ENCODE data around the gene PTPRM.

DNA sequence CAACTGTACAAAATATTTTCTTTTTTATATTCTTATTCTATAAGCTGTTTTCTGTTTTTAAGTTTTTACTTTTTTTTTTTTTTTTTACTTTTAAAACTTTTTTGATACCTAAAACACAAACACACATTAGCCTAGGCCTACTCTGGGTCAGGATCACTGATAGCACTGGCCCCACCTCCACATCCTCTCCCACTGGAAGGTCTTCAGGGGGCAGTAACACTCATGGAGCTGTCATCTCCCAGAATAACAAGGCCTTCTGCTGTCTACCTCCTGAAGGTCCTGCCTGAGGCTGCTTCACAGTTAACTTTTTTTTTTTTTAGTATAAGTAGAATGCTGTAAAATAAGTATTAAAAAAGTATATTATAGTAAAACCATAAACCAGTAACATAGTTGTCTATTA is 415.1 kb downstream of the PTPRM start:
- TF ChIP-seq POLR2A (IDR thresholded peaks at IDR 0.05): no peak
- TF ChIP-seq, protein P1, sequence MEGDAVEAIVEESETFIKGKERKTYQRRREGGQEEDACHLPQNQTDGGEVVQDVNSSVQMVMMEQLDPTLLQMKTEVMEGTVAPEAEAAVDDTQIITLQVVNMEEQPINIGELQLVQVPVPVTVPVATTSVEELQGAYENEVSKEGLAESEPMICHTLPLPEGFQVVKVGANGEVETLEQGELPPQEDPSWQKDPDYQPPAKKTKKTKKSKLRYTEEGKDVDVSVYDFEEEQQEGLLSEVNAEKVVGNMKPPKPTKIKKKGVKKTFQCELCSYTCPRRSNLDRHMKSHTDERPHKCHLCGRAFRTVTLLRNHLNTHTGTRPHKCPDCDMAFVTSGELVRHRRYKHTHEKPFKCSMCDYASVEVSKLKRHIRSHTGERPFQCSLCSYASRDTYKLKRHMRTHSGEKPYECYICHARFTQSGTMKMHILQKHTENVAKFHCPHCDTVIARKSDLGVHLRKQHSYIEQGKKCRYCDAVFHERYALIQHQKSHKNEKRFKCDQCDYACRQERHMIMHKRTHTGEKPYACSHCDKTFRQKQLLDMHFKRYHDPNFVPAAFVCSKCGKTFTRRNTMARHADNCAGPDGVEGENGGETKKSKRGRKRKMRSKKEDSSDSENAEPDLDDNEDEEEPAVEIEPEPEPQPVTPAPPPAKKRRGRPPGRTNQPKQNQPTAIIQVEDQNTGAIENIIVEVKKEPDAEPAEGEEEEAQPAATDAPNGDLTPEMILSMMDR (IDR thresholded peaks at IDR 0.05): no peak

Data from gastroesophageal sphincter (tissue), 3 donors.